T-helper 2 cell treated with Interferon-gamma antibody and Interleukin-4, amounts not matched to agents 100 ng/mL and 5 ng/mL, for 36 hours (primary cell): ENCODE measurements around the gene KRT75. TPM values are rescaled to one million over a fixed set of nuclear protein-coding genes. Genes with fewer than 3 reads are reported as not detected.

Experiments used
- intact Hi-C: fragments of 100-400 bp; cut with micrococcal nuclease; formaldehyde crosslinking; loops from one replicate; pipeline ENCODE4 v1.15.1; 2023
- total RNA-seq: library from RNA; stranded (reverse); gene quantifications from 2 replicates; pipeline ENCODE4 v1.2.3, GENCODE V29; 2022

Gene KRT75
- total RNA-seq, 1 donor from 2014 or later = not detected

GRCh38 chr12:52440821-52441319 is 6.7 kb upstream of the KRT75 start:
- intact Hi-C loops = no loop called here

- intact Hi-C loops = no loop called here
Observed at GRCh38 chr12:52439845-52440244, 5.7 kb upstream of the KRT75 start.

- intact Hi-C loops = no loop called here
Observed at GRCh38 chr12:52439420-52439819, 5.2 kb upstream of the KRT75 start.

- intact Hi-C loops = no loop called here
Observed at GRCh38 chr12:52438305-52439301, 4.4 kb upstream of the KRT75 start.

- intact Hi-C loops = no loop called here
Observed at GRCh38 chr12:52437508-52437907, 3.3 kb upstream of the KRT75 start.

GRCh38 chr12:52436828-52437474 is 2.8 kb upstream of the KRT75 start:
- intact Hi-C loops = no loop called here

- intact Hi-C loops = no loop called here
Observed at GRCh38 chr12:52436000-52436827, 2.0 kb upstream of the KRT75 start.

GRCh38 chr12:52435659-52435999 is 1.5 kb upstream of the KRT75 start:
- intact Hi-C loops = no loop called here

- intact Hi-C loops = no loop called here
Observed at GRCh38 chr12:52434760-52435530, 774 bp upstream of the KRT75 start.

- intact Hi-C loops = no loop called here
Observed at GRCh38 chr12:52433501-52434080, 580 bp downstream of the KRT75 start.

- intact Hi-C loops = no loop called here
Observed at GRCh38 chr12:52432559-52433207, 1.5 kb downstream of the KRT75 start.

GRCh38 chr12:52428121-52428520 is 6.0 kb downstream of the KRT75 start:
- intact Hi-C loops = no loop called here

GRCh38 chr12:52427083-52427482 is 7.1 kb downstream of the KRT75 start:
- intact Hi-C loops = no loop called here

- intact Hi-C loops = no loop called here
Observed at GRCh38 chr12:52426034-52426433, 8.1 kb downstream of the KRT75 start.

GRCh38 chr12:52425466-52425865 is 8.7 kb downstream of the KRT75 start:
- intact Hi-C loops = no loop called here

GRCh38 chr12:52423661-52424500 is 10.3 kb downstream of the KRT75 start:
- intact Hi-C loops = no loop called here

GRCh38 chr12:52423035-52423434 is 11.1 kb downstream of the KRT75 start:
- intact Hi-C loops = no loop called here

GRCh38 chr12:52419656-52420055 is 14.5 kb downstream of the KRT75 start:
- intact Hi-C loops = no loop called here

GRCh38 chr12:52418576-52419110 is 15.5 kb downstream of the KRT75 start:
- intact Hi-C loops = no loop called here
